Activated CD4-positive, alpha-beta T cell treated with anti-CD3 and anti-CD28 coated beads, Interleukin-2, Interleukin-6, amounts not matched to agents 100 ng/mL and 50 ng/mL, durations not matched to agents 16 hours and 8 hours (primary cell): ENCODE data around the gene SPOCK1.
A peak's percentile ranks its signal among the peaks of the same experiment; 100 is the strongest.

Experiments used
- DNase-seq: peaks from one replicate; pipeline ENCODE4 v3.0.0-alpha.2; 2020

SPOCK1 gene

DNA sequence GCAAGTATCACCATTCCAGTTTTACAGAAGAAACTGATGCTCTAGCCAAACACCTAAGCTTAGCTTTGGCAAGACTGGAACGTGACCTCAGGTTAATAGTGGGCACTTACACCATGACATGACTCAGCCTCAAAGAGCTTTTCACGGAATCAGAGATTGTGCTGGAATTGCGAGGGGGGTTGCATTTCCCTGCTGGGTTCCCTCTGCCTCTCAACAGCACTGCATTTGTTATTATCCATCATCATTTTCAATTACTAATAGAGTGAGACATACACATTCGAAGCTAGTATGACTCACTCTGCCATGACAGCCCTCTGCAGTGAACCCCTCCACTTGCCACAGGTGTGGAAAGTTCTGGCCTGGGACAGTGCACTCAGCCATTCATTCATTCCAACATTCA is 8.0 kb downstream of the SPOCK1 start:
- no peak for DNase-seq

DNA sequence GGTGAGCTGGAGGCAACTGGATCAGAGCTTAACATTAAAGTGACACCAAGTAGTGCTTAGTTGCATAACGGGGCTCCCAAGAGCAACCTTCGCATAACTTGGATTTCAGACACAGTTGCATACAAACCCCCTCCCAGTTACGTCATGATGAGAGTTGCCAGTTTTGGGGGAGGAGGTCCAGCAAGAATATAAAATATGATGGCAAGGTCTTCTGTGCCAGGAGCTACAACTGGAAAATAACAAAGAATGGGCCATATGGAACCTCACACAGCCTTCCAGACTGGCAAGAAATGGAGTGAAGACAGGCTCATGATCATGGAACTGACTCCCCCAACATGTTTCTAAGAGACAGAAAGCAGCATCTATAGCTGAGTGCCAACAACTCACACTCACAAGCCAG is 8.5 kb downstream of the SPOCK1 start:
- no peak for DNase-seq

DNA sequence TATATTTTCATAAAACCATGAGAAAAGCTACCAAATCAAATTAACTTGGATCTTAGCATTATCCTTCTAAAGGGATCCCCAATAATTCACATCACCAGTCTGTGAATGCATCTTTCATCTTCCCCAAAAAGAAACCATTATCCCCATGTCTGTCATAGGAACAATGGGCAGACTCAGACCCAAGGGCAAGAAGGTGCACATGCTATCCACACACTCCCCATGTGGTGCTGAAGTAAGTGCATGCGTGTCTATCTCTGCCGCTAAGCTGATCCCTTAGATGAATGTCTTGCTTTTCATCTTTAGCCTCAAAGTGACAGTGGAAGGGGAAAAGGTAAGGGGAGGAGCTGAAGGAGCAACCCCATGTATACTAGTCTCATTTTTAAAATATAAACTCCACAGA is 10.2 kb downstream of the SPOCK1 start:
- DNase-seq, result no peak

DNA sequence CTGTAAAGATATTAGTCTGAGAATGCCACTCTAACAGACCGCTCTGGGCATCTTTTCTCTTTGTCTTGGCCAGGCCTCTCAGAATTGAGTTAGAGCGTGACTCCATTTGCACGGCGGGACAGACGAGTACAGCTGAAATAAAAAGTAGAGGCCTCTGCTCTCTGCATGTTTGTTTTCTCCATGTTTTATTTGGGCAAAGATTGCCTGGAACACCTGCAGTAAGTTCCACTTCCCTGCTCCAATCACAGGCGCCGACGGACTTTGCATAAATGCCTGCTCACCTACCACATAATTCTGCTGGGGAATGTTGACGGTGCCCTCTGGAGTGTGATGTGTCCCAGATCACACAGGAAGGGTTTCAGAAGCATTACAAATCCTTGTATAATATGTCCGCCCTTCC is 10.6 kb downstream of the SPOCK1 start:
- DNase-seq, result no peak

DNA sequence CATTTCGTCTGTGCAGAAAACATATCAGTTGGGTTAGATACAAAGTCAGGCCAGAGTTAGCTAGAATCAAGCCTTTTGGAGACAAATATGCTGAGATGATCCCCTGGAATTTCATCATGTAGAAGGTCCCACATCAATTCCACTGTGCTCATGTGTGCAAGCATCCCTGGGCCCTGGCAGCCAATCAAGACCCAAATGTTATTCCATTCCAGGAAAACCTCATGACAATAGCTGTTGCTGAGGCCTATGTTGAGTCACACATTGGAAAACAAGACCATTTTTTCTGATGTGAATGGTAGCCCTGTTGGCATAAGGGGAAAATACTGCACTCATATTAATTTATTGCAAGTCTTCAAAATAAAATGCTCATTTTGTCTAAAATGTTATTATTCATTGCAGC is 11.5 kb downstream of the SPOCK1 start:
- no peak for DNase-seq

DNA sequence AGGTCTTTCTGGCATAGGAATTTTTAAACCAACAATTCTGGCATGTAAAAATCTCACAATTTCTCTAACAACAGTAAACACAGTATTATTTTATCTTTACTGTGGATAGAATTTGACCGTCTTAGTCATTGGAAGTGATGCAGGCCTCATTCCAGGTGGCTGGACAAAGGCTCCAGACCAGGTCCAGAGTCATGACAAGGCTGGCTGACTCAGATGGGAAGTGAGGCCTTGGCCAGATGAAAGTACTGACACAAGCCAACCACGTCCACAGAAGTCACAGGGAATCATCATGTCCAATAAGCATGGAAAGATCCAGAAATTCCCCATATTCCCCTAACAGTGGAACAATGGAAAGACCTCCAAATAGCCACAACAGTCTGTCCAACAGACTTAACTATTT is 12.4 kb downstream of the SPOCK1 start:
- no peak for DNase-seq

DNA sequence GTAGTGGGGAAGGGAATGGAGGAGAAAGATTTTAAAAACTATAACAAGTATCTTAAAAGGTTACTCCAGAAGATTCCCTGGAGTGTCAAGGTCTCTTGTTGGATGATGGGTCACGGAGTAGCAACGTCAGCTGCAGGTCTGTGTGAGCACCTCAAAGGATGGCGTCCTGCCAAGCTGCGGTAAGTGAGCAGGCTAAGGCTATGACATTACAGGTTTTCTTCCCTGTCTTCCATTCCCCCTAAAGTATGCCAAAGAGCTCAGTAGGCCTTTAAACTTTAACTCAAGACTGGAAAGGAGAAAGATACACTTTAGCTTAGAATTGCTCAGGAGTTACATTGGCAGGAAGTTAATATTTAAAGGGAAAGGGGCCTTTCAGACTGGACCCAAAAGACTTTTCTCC is 17.5 kb downstream of the SPOCK1 start:
- DNase-seq, result no peak

DNA sequence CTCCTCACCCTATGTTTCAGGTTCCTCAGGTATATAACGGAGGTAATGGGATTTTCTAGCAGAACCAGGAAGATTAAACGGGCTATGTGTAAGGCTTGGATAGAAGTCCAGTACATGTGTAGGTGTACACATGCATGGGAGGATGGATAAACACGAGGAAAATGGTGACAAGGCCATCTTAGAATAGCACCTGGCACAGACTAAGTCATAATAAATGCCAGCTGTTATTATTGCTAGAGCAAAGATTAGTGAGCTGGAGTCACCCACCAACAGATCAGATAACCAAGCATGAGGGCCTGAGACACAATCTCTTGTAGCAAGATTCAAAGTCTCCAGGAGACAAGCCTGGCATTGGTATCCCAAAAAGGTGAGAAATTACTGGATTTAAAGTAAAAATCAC is 21.1 kb downstream of the SPOCK1 start:
- DNase-seq, result no peak

DNA sequence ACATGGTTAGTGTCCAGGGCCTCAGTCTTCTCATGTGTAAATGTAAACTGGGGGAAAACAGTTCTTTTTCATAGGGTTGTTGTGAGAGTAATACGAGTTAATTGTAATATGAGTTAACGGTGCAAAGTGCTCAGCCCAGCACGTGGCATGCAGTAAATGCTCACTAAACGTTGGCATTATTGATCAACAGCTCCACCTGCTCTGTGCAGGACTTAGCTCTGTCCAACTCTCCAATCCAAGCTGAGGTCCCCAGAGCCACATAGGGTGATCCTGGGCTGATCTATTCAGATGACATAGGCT is 28.3 kb downstream of the SPOCK1 start:
- no peak for DNase-seq

DNA sequence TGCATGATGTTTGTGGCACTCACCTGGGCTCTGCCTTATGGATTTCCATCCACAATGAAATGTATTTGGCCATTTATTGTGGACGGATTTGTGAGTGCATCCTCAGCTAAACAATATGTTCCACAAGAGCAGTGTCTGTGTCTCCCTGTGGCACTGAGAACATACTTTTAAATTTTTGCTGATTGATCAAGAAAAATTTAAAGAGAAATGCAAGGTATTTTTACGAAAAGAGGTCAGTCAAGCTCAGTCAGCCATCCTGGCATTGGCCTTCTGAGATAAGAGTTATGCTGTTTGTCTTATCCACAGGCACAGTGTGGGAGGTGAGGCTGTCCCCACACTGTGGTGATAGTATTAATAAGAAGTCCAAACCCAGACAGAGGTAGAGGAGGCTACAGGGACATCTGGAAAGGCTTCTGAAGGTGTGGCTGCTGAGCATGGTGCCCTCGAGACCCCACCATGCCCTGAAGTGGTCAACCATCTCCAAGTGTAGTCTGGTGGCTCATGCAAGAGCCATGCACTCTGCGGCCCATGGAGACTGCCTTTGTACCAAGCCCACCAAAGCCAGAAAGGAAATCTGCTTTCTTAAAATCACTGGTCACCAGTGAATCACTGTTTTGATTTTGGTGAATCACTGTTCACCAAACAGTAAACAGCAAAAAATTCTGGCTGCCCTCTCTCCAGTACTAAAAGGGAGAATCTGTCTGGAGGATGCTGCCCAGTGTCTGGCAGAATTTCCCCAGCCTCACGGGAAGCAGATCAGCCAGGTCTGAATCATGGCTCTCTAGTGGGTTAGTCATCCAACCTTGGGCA is 28.8 kb downstream of the SPOCK1 start:
- no peak for DNase-seq

DNA sequence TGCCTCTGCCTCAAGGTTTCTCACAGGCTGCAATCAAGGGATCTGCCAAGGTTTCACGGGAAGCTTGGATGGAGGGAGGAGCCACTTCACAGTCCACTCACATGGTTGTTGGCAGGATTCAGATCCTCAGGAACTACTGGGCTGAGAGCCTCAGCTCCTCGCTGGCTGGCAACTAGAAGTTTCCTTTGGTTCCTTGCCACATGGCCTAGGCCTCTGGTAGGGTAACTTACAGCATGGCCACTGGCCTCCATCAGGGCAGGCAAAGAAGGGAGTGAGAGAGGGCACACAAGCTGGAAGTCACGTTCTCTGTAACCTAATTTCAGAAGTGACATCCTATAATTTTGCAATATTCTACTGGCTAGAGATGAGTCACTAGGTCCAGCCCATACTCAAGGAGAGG is 32.2 kb downstream of the SPOCK1 start:
- no peak for DNase-seq

DNA sequence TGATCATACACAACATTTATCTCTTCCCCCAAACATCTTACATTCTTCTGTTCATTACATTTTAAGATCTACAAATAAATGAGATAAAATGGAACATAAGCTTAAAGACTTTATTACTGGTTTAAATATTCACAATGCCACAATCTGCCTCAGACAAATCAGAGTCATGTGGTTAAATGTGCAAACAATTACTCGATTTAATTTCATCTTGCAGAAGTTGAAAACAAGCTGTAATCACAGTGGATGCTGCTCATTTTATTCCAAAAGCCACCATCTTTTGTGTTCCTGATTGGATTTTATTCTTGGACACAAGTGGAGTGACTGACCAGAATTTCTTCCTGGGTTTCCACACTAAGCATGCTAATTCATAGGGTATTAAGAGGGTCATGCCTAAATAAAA is 33.2 kb downstream of the SPOCK1 start:
- DNase-seq, result no peak

DNA sequence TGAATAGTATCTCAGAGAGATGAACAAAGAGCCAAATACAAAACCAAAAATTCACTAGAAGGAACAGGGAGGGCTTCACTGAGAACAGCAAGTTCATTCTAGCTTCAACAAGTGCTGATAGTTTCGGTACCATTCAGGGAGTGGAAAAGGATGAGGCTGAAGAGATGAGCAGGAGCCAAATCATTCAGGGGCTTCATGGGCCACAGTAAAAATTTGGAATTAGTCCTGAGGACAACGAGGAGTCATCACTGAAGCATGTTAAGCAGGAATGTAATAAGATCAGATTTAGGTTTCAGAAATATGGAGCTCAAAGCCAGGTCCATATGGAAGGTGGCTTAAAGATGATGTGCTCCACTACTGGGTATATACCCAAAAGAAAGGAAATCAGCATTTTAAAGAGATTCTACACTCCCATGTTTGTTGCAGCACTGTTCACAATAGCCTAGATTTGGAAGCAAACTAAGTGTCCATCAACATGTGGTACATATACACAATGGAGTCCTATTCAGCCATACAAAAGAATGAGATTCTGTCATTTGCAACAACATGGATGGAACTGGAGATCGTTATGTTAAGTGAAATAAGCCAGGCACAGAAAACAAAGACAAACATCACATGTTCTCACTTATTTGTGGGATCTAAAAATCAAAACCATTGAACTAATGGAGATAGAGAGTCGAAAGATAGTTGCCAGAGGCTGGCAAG is 36.2 kb downstream of the SPOCK1 start:
- DNase-seq, result no peak

DNA sequence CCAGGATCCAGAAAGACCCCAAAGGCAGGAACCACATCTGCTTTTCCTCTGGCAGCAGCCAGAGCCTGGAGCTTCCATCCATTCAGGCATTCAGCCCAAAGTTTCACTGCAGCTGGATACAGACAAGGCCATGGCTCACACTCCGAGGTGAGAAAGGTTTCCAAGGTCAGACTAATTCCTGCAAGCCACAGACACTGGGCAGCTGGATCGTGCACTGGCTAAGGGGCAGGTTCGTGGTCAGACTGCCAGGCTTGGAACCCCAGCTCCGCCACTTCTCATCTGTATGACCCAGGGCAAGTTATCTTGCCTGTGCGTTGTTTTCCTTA is 36.9 kb downstream of the SPOCK1 start:
- DNase-seq, result no peak

DNA sequence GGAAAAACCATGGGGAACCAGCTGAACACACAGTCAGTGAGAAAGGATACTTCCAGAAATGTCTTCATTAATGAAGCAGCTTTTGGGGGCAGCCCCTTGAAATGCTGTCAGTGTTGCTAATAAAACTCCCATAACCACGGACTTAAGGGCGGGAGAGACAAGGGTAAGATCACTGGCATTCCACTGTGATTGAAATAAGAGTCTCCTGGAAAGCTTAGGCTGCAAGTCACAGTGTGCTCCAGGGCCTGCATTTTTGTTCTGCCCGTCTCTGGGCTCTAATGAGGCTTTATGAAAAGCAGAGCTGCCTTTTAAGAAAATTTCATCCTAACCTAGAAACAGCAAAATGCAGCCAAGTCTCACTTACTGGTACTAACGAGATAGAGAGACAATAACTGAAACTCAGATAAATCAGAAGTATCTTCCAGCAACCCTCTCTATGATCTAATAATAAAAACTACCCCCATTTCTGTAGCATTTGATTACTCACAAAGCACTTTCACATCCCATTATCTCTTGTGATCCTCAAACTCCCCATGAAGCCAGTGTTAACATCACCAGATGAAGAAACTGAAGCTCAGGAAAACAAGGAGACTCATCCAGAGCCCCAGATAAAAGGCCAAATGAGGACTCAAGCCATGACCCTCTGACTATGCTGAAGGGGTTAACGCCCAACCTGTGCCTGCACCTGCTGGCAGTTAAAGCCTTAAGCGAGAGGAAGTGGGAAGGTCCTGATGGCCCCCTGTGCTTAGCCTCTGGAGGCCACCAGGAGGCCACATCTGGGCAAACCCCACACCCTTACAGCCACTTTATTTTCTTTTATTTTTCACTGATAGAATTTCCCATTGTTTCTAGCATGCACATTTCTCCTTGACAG is 37.5 kb downstream of the SPOCK1 start:
- DNase-seq, result no peak

DNA sequence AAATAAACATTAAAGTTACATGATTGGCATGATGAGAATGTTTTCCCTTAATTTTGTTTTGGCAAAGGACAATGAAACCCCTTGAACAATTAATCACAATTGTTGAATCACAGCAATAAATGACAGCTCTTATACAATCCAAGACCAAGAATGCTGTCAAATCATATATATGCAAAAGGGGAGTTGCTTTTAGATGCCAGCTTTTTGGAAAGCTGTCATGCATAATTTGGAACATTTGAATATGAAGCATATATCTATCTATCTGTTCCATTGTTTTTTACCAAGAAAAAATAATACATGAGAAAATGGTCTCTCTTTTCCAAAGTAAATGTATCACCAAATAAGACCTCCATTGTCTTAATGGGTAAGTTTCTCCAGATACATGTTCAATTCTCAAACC is 44.5 kb downstream of the SPOCK1 start:
- DNase-seq, result no peak

DNA sequence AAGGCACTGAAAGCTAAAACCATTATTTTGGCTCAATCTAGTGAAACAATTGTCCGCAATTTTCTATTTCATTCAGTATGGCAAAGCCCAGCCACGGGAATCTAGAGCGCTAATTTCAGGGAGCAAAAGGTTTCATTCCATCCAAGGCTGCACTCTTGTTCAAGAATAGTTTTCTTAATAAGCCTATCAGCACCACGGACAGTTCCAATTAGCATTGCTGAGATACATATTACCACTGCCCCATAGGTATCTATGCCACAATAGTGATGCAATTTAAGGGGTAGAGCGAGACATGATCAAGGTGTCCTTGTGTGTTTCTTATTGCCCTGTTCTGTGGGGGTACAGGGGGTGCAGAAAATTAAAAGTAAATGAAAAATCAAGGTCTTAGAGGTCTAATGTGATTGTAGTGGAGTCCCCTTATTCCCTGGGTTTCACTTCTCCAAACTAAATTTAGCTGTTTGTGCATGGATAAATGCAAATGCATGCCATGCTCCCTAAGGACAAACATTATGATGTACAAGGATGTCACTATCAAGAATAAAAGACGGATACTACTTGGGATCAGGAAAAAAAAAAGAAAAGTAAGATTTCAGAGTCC is 45.5 kb downstream of the SPOCK1 start:
- DNase-seq, result peak; percentile 4

DNA sequence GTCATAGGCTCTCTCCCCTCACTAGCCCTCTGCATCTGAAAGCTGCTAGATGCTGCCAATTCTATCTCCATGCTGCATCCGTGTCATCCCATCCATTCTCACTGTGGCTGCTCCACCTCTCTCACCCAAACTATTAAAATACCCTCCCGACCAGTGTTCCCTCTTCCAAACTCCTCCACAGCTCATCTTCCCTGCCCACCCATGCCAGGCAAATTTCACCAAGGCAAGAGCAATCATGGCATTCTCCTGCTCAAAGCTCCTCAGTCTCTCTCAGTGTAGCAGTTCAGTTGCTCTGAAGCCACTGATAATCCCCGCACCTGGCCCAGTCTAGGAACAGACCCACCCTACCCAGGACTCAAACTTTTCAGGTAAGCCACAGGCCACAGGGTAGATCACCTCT is 48.4 kb downstream of the SPOCK1 start:
- no peak for DNase-seq

DNA sequence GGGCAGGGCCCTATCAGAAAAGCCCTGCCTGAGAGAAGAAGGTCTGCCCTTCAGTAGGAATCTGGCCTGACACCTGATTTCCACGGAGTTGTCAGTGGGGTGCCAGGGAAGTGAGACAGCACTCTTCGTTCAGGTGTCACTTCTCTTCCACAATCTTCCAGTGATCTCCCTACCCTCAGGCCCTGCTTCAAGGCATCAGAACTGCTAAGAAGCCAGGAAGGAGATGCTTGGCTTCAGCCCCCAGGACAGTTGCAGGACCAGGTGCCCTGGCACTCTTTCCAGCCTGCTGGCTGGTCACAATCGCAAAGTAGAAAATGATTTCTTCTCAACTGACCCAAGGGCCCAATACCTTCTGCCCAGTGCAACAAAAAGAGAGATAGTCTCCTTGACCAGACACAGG is 50.3 kb downstream of the SPOCK1 start:
- DNase-seq, result no peak

DNA sequence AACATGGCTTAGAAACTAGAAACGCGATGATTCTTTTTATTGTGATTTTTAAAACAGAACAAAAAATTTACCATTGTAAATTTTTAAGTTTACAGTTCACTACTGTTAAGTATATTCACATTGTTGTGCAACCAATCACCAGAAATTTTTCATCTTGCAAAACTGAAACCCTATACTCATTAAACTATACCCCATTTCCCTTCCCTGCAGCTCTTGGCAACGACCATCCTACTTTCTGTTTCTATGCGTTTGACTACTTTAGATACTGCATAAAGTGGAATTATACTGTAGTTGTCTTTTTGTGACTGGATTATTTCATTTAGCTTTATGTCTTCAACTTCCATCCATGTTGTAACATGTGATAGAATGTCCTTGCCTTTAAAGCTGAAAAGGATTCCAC is 52.5 kb downstream of the SPOCK1 start:
- DNase-seq, result no peak

DNA sequence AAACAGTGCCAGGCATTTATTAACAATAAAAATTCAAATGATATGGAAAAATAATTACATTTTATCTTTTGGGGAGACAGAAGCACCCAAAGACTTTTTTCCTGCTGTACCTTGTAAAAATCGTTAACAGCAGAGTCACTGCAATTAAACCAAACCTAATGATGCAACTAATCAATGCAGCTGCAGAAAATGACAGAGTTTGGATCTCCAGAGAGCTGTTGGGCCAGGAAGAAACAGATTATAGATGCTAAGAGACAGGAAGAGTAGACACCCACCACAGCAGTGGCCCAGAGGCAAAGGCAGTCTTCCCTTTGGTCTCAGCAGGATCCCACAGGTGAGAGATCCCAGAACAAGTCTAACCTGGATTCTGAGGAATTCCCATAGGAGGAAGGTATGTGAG is 53.0 kb downstream of the SPOCK1 start:
- DNase-seq, result no peak

DNA sequence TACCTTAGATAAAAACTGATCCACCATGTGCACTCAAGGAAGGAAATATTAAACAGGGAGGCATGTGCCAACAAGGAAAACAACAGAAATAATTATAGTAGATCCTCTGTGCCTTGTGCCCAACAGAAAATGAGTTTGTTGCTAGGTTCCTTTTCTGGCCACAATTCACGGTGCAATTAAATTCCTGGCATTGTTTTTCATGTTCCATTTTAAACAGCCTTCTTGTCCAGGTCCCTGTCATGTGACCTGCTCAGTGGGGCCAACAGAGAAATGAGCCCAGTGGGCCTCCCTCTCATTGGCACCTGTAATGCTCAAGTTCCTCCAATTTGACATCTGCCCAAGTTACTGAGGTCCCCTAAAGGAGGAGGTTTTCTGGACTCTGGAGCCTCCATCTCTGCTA is 56.5 kb downstream of the SPOCK1 start:
- DNase-seq, result no peak

DNA sequence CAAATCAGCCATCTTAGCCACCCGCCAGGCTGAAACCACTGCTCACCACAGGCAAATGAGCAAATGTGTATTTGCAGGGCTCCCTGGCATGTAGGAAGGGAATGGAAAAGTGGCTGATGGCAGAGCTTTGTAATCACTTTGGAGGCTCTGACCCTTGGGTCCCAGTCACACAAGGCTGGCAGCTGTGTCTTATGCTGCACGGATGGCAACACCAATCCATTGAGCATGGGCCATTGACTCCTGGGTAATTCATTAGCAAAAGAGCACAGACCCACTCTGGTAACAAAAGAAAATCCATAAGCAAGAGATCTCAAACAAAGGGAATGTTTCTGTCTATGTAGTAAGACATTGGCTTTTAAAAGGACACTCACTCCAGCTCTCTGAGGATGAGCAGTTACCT is 57.6 kb downstream of the SPOCK1 start:
- no peak for DNase-seq

DNA sequence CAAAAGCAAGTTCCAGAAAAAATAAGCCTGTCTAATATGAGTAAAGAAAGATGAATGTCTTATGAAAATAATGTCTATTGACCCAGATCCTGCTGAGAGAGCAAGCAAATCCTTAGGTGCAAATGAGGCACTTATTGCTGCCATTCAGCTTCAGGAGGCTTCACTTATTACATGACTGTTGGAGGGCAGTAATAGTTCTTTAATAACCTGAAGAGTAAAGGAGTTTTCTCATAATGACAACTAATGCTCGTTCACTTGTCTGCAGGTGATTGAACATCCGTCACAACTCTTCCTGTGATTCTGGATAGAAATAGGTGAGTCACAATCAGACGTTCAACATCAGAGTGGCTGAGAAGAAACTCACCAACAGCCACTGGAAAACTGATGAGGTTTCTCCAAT is 58.3 kb downstream of the SPOCK1 start:
- no peak for DNase-seq
